ENCODE data around the gene CARD14.

GRCh38 chr17:80126449-80126715, 43.4 kb upstream of the CARD14 start:
- TF ChIP-seq CTCF (optimal IDR thresholded peaks at IDR 0.05 in 1 of 3, IDR thresholded peaks at IDR 0.05 in 1 of 3, conservative IDR thresholded peaks at IDR 0.05 in 1 of 3; ENCODE audit: extremely low read depth in 1 of 3, insufficient read depth in 2 of 3, low read length in 3 of 3): no peak
- no peak for TF ChIP-seq EZH2 (IDR thresholded peaks at IDR 0.05; ENCODE audit: low read length)

All from keratinocyte (primary cell).